ENCODE results near the gene GJC3. TPM values are rescaled to one million over a fixed set of nuclear protein-coding genes. Genes with fewer than 3 reads are reported as not detected.

Gene GJC3
- total RNA-seq, 4 donors from 2014 or later, result 1.9 to 2.9 (median 2.5) TPM

DNA sequence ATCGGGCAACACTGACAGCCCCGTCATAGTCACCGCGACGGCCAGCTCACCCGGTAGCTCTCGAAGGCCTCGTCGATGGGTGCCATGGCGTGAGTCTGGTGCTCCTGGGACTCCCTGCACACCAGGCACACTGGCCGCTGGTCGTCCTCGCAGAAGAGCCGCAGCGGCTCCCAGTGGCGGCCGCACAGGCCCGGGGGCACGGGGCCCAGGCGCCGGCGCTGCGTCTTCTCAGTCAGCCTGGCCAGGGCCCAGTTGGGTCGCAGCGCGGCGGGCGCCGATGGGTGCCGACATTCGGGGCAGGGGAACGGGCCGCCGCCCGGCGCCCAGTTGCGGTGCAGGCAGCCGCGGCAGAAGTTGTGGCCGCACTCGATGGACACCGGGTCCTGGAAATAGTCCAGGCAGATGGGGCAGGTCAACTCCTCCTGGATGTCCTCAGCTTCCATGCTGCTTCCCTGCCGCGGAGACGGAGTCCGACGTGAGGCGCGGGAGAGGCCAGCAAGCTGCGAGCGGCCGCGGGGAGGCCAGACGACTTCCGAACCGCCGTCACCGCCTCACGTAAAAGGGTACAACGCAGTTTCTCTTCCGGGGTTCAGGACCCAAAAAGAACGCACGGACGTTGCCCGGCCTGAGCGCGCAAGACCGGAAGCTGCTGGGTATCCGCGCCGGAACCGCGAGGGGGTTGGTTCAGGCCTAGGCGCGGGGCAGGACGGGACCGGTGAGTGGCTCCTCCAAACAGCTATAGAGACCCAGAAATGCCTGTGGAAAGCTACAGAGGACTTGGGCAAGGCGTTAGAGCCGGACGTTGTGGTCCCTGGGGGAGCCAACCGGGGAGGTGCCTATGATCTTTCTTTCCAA, 10.2 kb downstream of the GJC3 start, which contains the start of gene TRIM4:
TRIM4 (minus strand) TSS at position 572 of the 855 bp plus-strand sequence; CDS start at position 443, 129 bp downstream.
- H3K4me1 ChIP-seq, result peaks cover 43% of the 10 kb centered on the region
- peak within 1 kb of the TSS; percentile 93 for H3K4me3 ChIP-seq
- WGBS, result 0% methylated on average over 44 of the region's 81 CpGs
- peak; percentile 94 to 96 for DNase-seq (ENCODE audit: low spot score in 2 of 2)
- no peaks in the 10 kb centered on the region for H3K9me3 ChIP-seq
- H3K27ac ChIP-seq, result peak within 1 kb of the TSS; percentile 95
- TF ChIP-seq POLR2AphosphoS5 (IDR thresholded peaks at IDR 0.05) (peak; percentile 66 to 82 (median 71)), POLR2A (IDR thresholded peaks at IDR 0.05) (peak; percentile 58 to 87), EP300 (IDR thresholded peaks at IDR 0.05) (no peak)
- TF ChIP-seq, protein P1, sequence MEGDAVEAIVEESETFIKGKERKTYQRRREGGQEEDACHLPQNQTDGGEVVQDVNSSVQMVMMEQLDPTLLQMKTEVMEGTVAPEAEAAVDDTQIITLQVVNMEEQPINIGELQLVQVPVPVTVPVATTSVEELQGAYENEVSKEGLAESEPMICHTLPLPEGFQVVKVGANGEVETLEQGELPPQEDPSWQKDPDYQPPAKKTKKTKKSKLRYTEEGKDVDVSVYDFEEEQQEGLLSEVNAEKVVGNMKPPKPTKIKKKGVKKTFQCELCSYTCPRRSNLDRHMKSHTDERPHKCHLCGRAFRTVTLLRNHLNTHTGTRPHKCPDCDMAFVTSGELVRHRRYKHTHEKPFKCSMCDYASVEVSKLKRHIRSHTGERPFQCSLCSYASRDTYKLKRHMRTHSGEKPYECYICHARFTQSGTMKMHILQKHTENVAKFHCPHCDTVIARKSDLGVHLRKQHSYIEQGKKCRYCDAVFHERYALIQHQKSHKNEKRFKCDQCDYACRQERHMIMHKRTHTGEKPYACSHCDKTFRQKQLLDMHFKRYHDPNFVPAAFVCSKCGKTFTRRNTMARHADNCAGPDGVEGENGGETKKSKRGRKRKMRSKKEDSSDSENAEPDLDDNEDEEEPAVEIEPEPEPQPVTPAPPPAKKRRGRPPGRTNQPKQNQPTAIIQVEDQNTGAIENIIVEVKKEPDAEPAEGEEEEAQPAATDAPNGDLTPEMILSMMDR (IDR thresholded peaks at IDR 0.05), result peak in 1 of 2 donors; percentile 30
- no peaks in the 10 kb centered on the region for H3K27me3 ChIP-seq
- no peaks in the 10 kb centered on the region for H3K36me3 ChIP-seq

GRCh38 chr7:99910976-99911375, 18.4 kb downstream of the GJC3 start:
- Histone ChIP-seq H3K4me1 (peaks cover 7% of the 10 kb centered on the region), H3K27ac (no peak overlapping the region), H3K36me3 (peaks cover 33% of the 10 kb centered on the region), H3K4me3 (no peak overlapping the region), H3K27me3 (no peaks in the 10 kb centered on the region), H3K9me3 (no peaks in the 10 kb centered on the region)
- DNase-seq (ENCODE audit: low spot score in 2 of 2), result no peak
- 92% methylated on average over 2 of the region's 2 CpGs for WGBS
- TF ChIP-seq, protein P1 (IDR thresholded peaks at IDR 0.05), result no peak
- no peak for TF ChIP-seq POLR2A (IDR thresholded peaks at IDR 0.05)
- no peak for TF ChIP-seq POLR2AphosphoS5 (IDR thresholded peaks at IDR 0.05)
- no peak for TF ChIP-seq EP300 (IDR thresholded peaks at IDR 0.05)

GRCh38 chr7:99901581-99901980, 27.8 kb downstream of the GJC3 start:
- Histone ChIP-seq H3K4me3 (no peak overlapping the region), H3K27me3 (no peaks in the 10 kb centered on the region), H3K4me1 (peaks cover 4% of the 10 kb centered on the region), H3K36me3 (peaks cover 71% of the 10 kb centered on the region), H3K9me3 (no peaks in the 10 kb centered on the region), H3K27ac (no peak overlapping the region)
- TF ChIP-seq POLR2AphosphoS5 (IDR thresholded peaks at IDR 0.05), result no peak
- no peak for TF ChIP-seq POLR2A (IDR thresholded peaks at IDR 0.05)
- TF ChIP-seq, protein P1 (IDR thresholded peaks at IDR 0.05), result no peak
- TF ChIP-seq EP300 (IDR thresholded peaks at IDR 0.05), result no peak
- 98% methylated on average over 10 of the region's 10 CpGs for WGBS
- no peak for DNase-seq (ENCODE audit: low spot score in 2 of 2)

GRCh38 chr7:99899830-99900519, 29.4 kb downstream of the GJC3 start:
- Histone ChIP-seq H3K4me1 (peaks cover 4% of the 10 kb centered on the region), H3K27me3 (no peaks in the 10 kb centered on the region), H3K36me3 (peaks cover 55% of the 10 kb centered on the region), H3K9me3 (no peaks in the 10 kb centered on the region), H3K4me3 (no peak overlapping the region), H3K27ac (no peak overlapping the region)
- TF ChIP-seq POLR2A (IDR thresholded peaks at IDR 0.05) (no peak), EP300 (IDR thresholded peaks at IDR 0.05) (no peak), POLR2AphosphoS5 (IDR thresholded peaks at IDR 0.05) (no peak)
- TF ChIP-seq, protein P1 (IDR thresholded peaks at IDR 0.05), result no peak
- DNase-seq (ENCODE audit: low spot score in 2 of 2), result no peak
- 91% methylated on average over 6 of the region's 6 CpGs for WGBS

DNA sequence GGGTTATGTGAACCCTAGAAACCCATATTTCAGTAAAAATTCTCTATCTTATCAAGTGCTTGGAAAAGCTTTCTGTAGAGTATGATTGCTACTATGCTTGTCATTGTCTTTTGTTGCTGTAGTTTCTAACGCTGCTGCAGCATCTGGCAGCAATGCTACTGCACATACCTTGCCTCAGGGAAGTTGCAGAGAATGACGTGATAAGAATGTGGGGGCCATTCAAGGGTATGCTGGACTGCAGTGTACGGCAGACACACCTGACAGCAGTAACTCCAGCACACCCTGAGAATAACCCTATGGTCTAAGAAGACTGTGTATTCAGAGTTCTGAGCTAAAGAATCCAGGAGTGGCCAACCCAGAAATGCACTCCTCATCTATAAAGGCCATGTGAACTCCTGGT, 30.6 kb downstream of the GJC3 start:
- Histone ChIP-seq H3K4me3 (no peak overlapping the region), H3K4me1 (peaks cover 4% of the 10 kb centered on the region), H3K27ac (no peak overlapping the region), H3K27me3 (no peaks in the 10 kb centered on the region), H3K9me3 (no peaks in the 10 kb centered on the region), H3K36me3 (peaks cover 49% of the 10 kb centered on the region)
- TF ChIP-seq POLR2AphosphoS5 (IDR thresholded peaks at IDR 0.05) (no peak), EP300 (IDR thresholded peaks at IDR 0.05) (no peak), POLR2A (IDR thresholded peaks at IDR 0.05) (no peak)
- TF ChIP-seq, protein P1 (IDR thresholded peaks at IDR 0.05), result no peak
- 14% methylated on average over 3 of the region's 3 CpGs for WGBS
- DNase-seq (ENCODE audit: low spot score in 2 of 2), result no peak
